Esophagus squamous epithelium (tissue), 4 donors: ENCODE results near the gene ARGLU1.

ENCODE experiments used
- POLR2A ChIP-seq, 4 donors: fragments of 450-650 bp; IDR thresholded peaks; one replicate each; pipeline ENCODE4 v1.6.1; 2017; ENCODE audit warnings: antibody characterized with exemption in 4 of 4, mild to moderate bottlenecking in 4 of 4, moderate library complexity in 3 of 4
- TF ChIP-seq, protein P1 (sequence below), 6 experiments: fragments of 450-650 bp in 4 of 6; fragments of 200-600 bp in 2 of 6; sonication (generic) in 2 of 6; IDR thresholded peaks; one replicate each; pipeline ENCODE4 v1.5.1; 2016 to 2019; ENCODE audit warnings: antibody characterized with exemption in 6 of 6, mild to moderate bottlenecking in 4 of 6, moderate library complexity in 4 of 6

DNA sequence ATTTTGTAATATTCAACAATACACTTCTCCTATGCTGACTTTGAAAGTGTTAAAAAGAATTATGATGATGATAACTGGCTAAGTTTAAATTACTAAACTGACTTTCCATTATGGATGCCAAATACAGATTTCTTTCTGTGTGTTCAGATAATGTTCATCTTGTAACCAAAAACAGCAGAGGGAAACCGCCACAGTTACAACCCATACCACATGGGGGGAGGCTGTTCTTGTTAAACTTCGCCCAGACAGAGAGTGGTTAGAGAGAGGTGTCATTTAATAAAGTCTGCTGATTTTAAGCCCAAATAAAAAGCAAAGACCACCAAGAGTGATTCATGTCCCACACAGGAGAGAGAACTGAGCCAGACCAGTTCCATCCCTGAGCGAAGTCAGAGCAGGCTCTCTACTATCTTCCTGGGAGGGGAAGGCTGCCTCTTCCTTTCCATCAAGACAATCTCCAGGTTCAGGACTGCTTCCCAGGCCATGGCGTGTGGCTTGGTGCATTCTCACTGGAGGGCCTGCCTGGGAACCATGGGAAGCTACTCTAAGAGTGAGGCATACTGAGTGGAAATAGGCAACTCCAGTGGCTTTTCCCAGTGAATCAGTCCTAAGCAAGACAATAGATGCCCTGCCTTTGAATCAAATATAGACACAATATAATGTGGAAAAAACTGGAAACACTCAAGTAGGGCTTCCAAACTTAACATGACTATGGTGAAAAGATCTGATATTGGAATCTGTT, 50.7 kb downstream of the ARGLU1 start:
- no peak for TF ChIP-seq POLR2A (IDR thresholded peaks at IDR 0.05)
- TF ChIP-seq, protein P1, sequence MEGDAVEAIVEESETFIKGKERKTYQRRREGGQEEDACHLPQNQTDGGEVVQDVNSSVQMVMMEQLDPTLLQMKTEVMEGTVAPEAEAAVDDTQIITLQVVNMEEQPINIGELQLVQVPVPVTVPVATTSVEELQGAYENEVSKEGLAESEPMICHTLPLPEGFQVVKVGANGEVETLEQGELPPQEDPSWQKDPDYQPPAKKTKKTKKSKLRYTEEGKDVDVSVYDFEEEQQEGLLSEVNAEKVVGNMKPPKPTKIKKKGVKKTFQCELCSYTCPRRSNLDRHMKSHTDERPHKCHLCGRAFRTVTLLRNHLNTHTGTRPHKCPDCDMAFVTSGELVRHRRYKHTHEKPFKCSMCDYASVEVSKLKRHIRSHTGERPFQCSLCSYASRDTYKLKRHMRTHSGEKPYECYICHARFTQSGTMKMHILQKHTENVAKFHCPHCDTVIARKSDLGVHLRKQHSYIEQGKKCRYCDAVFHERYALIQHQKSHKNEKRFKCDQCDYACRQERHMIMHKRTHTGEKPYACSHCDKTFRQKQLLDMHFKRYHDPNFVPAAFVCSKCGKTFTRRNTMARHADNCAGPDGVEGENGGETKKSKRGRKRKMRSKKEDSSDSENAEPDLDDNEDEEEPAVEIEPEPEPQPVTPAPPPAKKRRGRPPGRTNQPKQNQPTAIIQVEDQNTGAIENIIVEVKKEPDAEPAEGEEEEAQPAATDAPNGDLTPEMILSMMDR (IDR thresholded peaks at IDR 0.05) = no peak
